ENCODE results near the gene BTG3.

DNA sequence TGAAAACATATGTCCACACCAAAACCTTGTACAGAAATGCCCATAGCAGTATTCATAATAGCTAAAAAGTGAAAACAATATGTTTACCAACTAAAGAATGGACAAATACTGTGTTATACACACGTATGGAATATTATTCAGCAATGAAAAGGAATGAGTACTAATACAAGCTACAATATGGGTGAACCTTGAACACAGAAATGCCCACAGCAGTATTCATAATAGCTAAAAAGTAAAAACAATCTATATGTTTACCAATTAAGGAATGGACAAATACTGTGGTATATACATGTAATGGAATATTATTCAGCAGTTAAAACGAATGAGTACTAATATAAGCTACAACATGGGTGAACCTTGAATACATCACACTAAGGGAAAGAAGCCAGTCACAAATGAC is 3.0 kb downstream of the BTG3 start:
- no peak for TF ChIP-seq CTCF (IDR thresholded peaks at IDR 0.05; ENCODE audit: low read depth, low read length)
- no peak for TF ChIP-seq EZH2phosphoT487 (IDR thresholded peaks at IDR 0.05; ENCODE audit: low read depth)

Data from OCI-LY3 (cell line).